Activated CD4-positive, alpha-beta T cell treated with anti-CD3 and anti-CD28 coated beads, Interleukin-2, amount 50 U/mL, for 4 hours (primary cell): Measurements from ENCODE around the gene CTNNBL1.
"Not testable (repeated sequence)": the region's sequence is repeated elsewhere in the genome, so short reads cannot be mapped to it uniquely, and the experiment has no call there.

ENCODE experiments used
- DNase-seq, 2 experiments: peaks; one replicate each; pipeline ENCODE4 v3.0.0-alpha.2; 2020

CTNNBL1 gene, protein sequence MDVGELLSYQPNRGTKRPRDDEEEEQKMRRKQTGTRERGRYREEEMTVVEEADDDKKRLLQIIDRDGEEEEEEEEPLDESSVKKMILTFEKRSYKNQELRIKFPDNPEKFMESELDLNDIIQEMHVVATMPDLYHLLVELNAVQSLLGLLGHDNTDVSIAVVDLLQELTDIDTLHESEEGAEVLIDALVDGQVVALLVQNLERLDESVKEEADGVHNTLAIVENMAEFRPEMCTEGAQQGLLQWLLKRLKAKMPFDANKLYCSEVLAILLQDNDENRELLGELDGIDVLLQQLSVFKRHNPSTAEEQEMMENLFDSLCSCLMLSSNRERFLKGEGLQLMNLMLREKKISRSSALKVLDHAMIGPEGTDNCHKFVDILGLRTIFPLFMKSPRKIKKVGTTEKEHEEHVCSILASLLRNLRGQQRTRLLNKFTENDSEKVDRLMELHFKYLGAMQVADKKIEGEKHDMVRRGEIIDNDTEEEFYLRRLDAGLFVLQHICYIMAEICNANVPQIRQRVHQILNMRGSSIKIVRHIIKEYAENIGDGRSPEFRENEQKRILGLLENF

GRCh38 chr20:37693635-37694626 is at the start of gene CTNNBL1:
TSS of gene CTNNBL1 (plus strand) at chr20:37694030. CDS start at chr20:37694123, 93 bp downstream.
- peak; percentile 96 for DNase-seq

DNA sequence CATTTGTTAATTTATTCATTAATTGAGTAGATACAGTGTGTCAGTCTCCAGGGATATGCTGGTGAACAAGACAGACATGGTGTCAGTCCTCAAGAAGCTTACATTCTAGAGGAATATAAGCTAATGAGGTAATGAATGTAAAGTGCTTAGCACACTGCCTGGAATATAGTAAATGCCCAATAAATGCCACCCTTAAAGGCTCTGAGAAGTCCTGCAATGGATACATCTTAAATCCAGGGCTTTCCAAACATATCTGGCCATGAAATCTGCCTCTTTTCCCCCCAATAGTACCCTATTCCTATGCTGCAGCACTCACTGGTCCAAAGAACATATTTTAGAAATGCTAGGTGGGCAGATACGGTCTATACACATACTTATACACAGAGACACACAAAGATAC is 49.2 kb upstream of the CTNNBL1 start:
- no peak for DNase-seq

GRCh38 chr20:37647946-37648345 is 45.9 kb upstream of the CTNNBL1 start:
- DNase-seq: no peak

GRCh38 chr20:37649017-37649416 is 44.8 kb upstream of the CTNNBL1 start:
- no peak for DNase-seq

DNA sequence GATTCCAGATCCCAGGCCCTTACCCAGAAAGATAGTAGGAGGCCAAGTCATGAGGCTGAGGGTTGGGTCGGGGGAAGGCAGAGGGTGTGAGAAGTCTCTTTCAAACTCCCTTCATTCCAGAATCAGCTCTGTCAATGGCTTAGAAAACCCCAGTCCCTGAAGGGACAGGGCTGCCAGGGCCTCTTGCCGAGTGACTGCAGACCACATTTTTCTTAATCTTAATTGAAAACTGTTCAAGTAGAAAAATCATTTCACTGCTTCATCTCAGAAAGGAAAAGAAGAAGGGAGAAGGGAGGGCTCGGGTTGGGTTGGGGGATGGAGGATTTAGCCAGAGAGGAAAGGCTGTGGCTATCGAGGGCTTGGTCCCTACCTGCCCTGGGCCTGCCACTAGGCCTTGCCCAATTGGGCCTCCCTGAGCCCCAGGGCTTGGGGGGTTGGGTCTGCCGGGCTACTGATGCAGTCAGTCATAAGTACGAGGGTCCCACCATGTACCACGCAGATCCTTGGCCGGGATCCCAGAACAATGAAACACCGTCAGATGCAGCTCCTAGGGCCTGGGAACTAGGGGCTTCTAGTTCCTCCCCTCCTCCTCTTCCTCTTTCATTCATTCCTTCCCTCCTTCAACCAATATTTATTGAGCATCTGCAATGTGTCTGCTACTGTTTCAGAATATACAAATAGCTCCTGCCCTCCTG is 44.0 kb upstream of the CTNNBL1 start:
- DNase-seq: no peak

DNA sequence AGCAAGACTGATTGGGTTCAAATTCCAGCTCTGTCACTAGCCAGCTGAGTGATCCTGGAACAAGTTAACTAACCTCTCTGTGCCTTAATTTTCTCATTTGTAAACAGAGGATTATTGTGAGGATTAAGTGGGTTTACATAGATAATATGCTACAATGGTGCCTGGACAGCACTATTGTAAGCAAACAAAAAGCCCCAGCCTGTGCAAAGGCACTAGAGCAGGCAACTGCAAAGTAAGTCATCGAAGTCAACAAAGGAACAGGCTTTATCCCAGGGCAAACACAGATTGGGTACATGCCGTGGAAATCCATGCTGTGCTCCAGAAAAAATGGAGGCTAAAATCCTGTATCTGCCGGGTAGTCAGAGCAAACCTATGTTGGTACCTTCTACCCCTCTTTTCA is 43.2 kb upstream of the CTNNBL1 start:
- DNase-seq: no peak

DNA sequence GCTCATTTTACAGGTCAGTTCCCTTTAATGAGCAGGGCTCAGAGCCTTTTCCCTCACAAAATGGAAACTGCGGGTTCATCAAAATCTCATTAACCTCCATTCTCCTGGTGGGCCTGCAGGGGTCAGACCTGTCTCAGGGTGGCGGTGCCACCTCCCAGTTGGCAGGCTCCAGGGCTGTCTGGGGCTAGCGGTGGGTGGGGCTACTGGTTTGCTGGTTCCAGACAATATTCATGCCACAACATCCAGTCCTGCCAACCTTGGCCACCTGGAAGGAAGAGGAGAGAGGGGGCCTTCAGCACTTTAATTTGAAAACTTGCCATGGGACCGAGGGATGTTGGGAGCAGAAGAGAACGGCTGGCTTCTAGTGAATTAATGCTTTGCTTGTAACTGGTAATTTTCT is 41.9 kb upstream of the CTNNBL1 start:
- no peak for DNase-seq

DNA sequence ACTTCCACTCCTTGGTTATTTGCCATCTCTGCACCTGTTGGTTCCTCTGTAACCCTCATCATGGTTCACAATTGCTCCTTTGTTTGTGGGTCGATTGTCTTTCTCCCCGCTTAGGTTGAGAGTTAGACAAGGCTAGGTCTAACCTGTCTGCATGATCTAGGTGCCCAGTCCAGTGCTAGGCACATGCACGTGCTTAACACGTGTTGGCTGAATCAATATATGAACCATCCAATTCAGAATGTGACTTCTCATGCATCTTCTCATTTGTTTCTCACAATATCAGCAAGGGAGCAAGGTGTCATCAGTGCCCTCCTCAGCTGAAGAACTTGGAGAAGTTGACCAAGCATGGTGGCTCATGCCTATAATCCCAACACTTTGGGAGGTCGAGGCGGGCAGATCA is 36.9 kb upstream of the CTNNBL1 start:
- no peak for DNase-seq

DNA sequence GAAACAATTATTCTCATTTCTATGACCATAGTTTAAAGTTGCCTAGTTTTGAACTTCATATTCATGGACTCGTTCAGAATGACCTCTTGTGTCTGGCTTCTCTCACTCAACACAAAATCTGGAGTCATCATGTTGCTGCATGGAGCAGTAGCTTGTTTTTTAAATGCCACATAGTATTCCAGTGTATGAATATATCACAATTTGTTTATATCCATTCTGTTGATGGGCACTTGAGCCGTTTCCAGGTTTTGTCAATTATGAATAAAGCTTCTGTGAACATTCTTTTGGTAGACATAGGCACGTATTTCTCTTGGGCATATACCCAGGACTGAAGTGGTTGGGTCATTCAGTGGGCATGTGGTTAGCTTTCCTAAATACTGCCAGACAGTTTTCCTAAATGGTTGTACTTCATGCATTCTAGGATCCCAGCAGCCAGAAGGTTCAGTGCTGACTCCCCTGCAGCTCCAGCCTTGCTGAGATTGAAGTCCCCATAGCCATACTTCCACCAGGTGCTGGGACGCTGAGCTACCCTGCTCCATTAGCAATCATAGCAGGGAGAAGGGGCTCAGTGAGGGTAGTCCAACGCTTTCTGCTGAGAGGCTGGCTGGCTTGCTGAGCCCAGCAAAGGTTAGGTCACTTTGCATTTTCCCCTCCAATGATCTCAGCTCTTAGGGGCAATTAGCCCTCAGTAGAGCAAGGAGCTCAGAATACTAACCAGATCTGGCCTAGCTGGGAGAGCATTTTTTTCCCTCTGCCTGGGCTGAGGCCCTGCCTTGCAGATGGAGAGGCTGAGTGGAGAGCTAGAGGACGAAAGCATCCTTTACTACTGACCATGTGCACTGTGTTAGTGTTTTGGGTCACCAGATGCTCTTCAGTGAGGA is 35.7 kb upstream of the CTNNBL1 start:
- no peak for DNase-seq

GRCh38 chr20:37661519-37661918 is 32.3 kb upstream of the CTNNBL1 start:
- DNase-seq: no peak

GRCh38 chr20:37662308-37662707 is 31.5 kb upstream of the CTNNBL1 start:
- DNase-seq: no peak

DNA sequence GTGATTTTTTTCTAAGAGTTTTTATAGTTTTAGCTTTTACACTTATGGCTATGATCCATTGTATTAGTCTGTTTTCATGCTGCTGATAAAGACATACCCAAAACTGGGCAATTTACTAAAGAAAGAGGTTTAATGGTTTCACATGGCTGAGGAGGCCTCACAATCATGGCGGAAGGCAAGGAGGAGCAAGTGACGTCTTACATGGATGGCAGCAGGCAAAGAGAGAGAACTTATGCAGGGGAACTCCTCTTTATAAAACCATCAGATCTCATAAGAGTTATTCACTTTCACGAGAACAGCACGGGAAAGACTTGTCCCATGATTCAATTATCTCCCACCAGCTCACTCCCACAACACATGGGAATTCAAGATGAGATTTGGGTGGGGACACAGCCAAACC is 29.2 kb upstream of the CTNNBL1 start:
- not testable (repeated sequence) for DNase-seq

DNA sequence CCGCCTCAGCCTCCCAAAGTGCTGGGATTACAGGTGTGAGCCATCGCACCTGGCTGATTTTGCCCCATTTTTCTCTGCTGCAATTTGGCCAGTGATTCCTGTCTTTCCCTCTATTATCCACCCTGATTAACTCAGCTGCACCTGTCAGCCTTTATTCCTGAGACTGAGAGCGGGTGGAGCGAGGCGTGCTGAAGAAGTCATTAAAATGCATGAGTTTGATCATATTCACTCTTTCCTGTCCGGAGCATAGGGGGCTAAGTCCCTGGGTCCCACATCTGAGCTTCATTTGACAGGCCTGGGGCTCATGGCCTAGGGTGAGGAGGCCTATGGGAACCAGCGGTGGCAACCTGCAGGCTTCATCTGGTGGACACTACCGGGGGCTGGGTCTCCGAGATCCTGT is 25.7 kb upstream of the CTNNBL1 start:
- no peak for DNase-seq

- no peak for DNase-seq
These were observed 24.6 kb upstream of the CTNNBL1 start for GRCh38 chr20:37669062-37669772.

GRCh38 chr20:37669773-37670236 is 24.0 kb upstream of the CTNNBL1 start:
- DNase-seq: no peak

- no peak for DNase-seq
These were observed 23.5 kb upstream of the CTNNBL1 start for GRCh38 chr20:37670351-37670791.

- no peak for DNase-seq
These were observed 21.7 kb upstream of the CTNNBL1 start for GRCh38 chr20:37672143-37672542.

DNA sequence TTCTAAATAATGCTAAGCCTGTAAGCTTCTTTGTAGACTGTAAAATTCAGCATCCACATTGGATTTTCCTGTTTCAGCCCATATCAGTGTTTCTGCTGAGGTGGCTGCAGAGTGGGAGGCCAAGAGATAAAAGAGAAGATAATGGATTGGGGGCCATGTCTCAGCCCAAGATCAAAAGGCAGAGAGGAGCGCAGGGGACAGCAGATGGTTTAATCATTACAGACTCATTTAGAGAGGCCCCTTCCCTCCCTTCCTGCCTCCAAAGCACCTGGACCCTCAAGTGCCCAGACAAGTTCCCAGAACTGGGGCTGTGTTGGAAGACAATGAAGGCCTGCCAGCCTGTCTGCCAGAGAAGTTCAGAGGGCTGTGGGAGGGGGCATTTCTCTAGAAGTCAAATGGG is 20.4 kb upstream of the CTNNBL1 start:
- no peak for DNase-seq

DNA sequence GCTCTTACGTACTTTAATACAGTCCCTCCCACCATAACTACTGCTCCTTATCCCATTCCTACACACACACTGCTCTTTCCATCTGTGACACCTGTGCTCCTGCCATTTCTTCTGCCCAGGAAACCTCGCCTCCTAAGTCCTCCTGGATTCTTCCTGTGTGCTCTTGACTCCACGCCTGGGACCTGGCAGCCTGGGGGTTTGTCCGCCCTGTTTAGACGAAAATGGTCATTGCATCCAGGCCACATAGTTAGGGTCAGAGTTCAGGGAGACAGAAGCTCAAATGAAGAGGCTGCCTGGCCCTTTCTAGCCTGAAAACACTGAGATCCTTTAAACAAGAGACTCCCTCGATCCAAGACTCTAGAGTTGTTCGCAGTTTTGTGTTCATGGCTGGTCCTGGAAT is 17.4 kb upstream of the CTNNBL1 start:
- no peak for DNase-seq

GRCh38 chr20:37677969-37678861 is 15.6 kb upstream of the CTNNBL1 start:
- DNase-seq: no peak
